ENCODE data around the gene MAP4K4.

DNA sequence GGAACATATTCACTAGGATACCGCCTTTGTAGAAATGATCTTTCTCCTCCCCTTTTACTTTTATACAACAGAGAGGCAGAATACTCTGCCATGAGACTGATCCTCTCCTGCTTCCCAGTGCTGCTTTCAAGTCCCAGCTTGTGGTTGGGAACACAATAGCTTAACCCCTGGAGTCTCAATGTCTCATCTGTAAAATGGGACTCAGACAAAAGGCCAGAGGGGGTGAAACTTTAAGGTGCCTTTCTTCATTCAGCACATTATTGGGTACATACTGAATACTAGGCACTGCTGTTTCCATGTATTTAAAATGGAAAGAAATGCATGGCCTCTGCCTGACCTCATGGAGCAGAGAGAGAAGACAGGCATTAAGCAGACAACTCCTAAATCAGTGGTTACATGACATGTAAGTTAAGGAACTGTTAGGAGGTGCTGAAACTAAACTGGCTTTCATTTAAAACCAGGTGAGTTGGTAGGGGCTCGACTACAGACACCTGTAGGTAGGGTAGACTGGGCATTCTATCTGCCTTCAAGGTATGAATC lies 53.8 kb downstream of the MAP4K4 start:
- TF ChIP-seq CTCF (IDR thresholded peaks at IDR 0.05): no peak
- TF ChIP-seq EZH2 (IDR thresholded peaks at IDR 0.05): no peak
- no peak for TF ChIP-seq EZH2phosphoT487 (IDR thresholded peaks at IDR 0.05)

Data from neural progenitor cell (in vitro differentiated cells).